K562 (cell line): ENCODE measurements around the gene PPP1R14B. TPM values are rescaled to one million over a fixed set of nuclear protein-coding genes. Genes with fewer than 3 reads are reported as not detected.

Source experiments
- ARHGAP35 ChIP-seq: fragments of 450-650 bp; IDR thresholded peaks from 2 replicates; pipeline ENCODE4 v1.6.1; 2018; ENCODE audit not compliant: partially characterized antibody
- ATF7 ChIP-seq: fragments of 450-650 bp; IDR thresholded peaks from 2 replicates; pipeline ENCODE4 v1.7.1; 2014; ENCODE audit warnings: mild to moderate bottlenecking, moderate library complexity
- BACH1 ChIP-seq: fragments of 200-800 bp; sonication (Bioruptor generic); IDR thresholded peaks from 2 replicates; pipeline ENCODE4 v1.6.1; 2016; ENCODE audit warnings: missing genetic modification characterization, missing compliant biosample characterization
- BRD9 ChIP-seq: fragments of 450-650 bp; IDR thresholded peaks from 2 replicates; pipeline ENCODE4 v1.6.1; 2018; ENCODE audit warnings: low read depth; ENCODE audit not compliant: partially characterized antibody
- CBX1 ChIP-seq: sonication (generic); IDR thresholded peaks from 2 replicates; pipeline ENCODE4 v1.6.1; 2016; ENCODE audit warnings: antibody characterized with exemption, low read depth, mild to moderate bottlenecking
- CHD1 ChIP-seq: fragments of 200-600 bp; sonication (generic); IDR thresholded peaks from one replicate; pipeline ENCODE4 v1.6.1; 2012; ENCODE audit warnings: mild to moderate bottlenecking, moderate library complexity, low read length, inconsistent platforms
- CREB1 ChIP-seq, 2 experiments: sonication (generic) in 1 of 2; formaldehyde crosslinking in 1 of 2; IDR thresholded peaks; 2 replicates each; pipeline versions ENCODE4 v1.6.1 to v1.8.0; 2012 to 2022; ENCODE audit warnings: inconsistent platforms in 1 of 2, mild to moderate bottlenecking in 1 of 2, missing genetic modification reagents in 1 of 2, moderate library complexity in 1 of 2
- ERF ChIP-seq: fragments of 450-650 bp; formaldehyde crosslinking; IDR thresholded peaks from 2 replicates; pipeline ENCODE4 v1.4.0; 2020; ENCODE audit warnings: mild to moderate bottlenecking, mixed read lengths
- GTF2E2 ChIP-seq: fragments of 200-800 bp; sonication (Bioruptor generic); IDR thresholded peaks from 2 replicates; pipeline ENCODE4 v1.6.1; 2016; ENCODE audit warnings: missing genetic modification characterization, missing compliant biosample characterization
- IRF2 ChIP-seq: sonication (generic); formaldehyde crosslinking; IDR thresholded peaks from 2 replicates; pipeline ENCODE4 v1.8.1; 2022; ENCODE audit warnings: mild to moderate bottlenecking, missing genetic modification reagents
- NR2C2 ChIP-seq, 2 experiments: fragments of 200-800 bp in 1 of 2; sonication (Bioruptor generic) in 1 of 2; sonication (generic) in 1 of 2; formaldehyde crosslinking in 1 of 2; IDR thresholded peaks; 2 replicates each; pipeline versions ENCODE4 v1.6.1 to v1.8.0; 2016 to 2022; ENCODE audit warnings: mild to moderate bottlenecking in 1 of 2, missing compliant biosample characterization in 1 of 2, missing genetic modification characterization in 1 of 2, missing genetic modification reagents in 1 of 2
- PRDM10 ChIP-seq: fragments of 450-650 bp; IDR thresholded peaks from 2 replicates; pipeline ENCODE4 v1.6.1; 2018; ENCODE audit not compliant: partially characterized antibody
- RFX1 ChIP-seq: fragments of 450-650 bp; IDR thresholded peaks from 2 replicates; pipeline ENCODE4 v1.6.1; 2016; ENCODE audit warnings: mild to moderate bottlenecking, moderate library complexity
- TAF15 ChIP-seq: fragments of 200-400 bp; formaldehyde crosslinking; IDR thresholded peaks from 2 replicates; pipeline ENCODE4 v1.6.1; 2017; ENCODE audit warnings: mild to moderate bottlenecking, low read depth, low read length, moderate library complexity
- TCF3 ChIP-seq: sonication (generic); formaldehyde crosslinking; IDR thresholded peaks from 2 replicates; pipeline ENCODE4 v1.4.0; 2020; ENCODE audit warnings: mild to moderate bottlenecking, missing genetic modification reagents
- TRIM28 ChIP-seq: fragments of 450-650 bp; IDR thresholded peaks from 2 replicates; pipeline ENCODE4 v1.6.1; 2017
- ZNF124 ChIP-seq: sonication (generic); formaldehyde crosslinking; IDR thresholded peaks from 2 replicates; pipeline ENCODE4 v1.8.1; 2022; ENCODE audit warnings: missing genetic modification reagents
- ZNF274 ChIP-seq: IDR thresholded peaks from 2 replicates; pipeline ENCODE4 v1.6.1; 2011; ENCODE audit warnings: low read depth, mild to moderate bottlenecking, low read length, moderate library complexity, borderline replicate concordance
- ZNF76 ChIP-seq: fragments of 250-450 bp; sonication (Bioruptor Pico); IDR thresholded peaks from 2 replicates; pipeline ENCODE4 v1.4.0; 2020; ENCODE audit warnings: mild to moderate bottlenecking, moderate library complexity, borderline replicate concordance
- ZNF766 ChIP-seq: fragments of 200-800 bp; sonication (Bioruptor generic); conservative IDR thresholded peaks from 2 replicates; pipeline ENCODE4 v1.6.1; 2016; ENCODE audit warnings: missing genetic modification characterization, missing compliant biosample characterization
- polyA plus RNA-seq, 8 experiments: library from polyadenylated mRNA; depleted of rRNA in 4 of 8; stranded (reverse) in 5 of 8; unstranded in 3 of 8; fragments of >200 nt; fragmentation: Nextera tagmentation in 2 of 8; fragmentation: Illumina TruSeq in 1 of 8; extraction: Ambion mirVana in 2 of 8; extraction: Trizol in 1 of 8; gene quantifications; 2 replicates each; pipeline versions ENCODE4 v1.2.1 to v1.2.3, GENCODE V29; 2011 to 2014; ENCODE audit warnings: inconsistent platforms in 1 of 8, missing spikeins in 1 of 8
- total RNA-seq, 7 experiments: library from RNA; depleted of rRNA in 6 of 7; stranded (reverse); fragments of >200 nt in 6 of 7; fragmentation: Illumina TruSeq in 2 of 7; extraction: Trizol in 2 of 7; gene quantifications; 2 replicates each; pipeline versions ENCODE4 v1.2.1 to v1.2.3, GENCODE V29; 2011 to 2021; ENCODE audit warnings: low replicate concordance in 1 of 7
- TF ChIP-seq, protein P1 (sequence below): fragments of 450-650 bp; formaldehyde crosslinking; IDR thresholded peaks from 2 replicates; pipeline ENCODE4 v1.4.0; 2022; ENCODE audit warnings: missing genetic modification characterization
- TF ChIP-seq, protein P2 (sequence below): fragments of 450-650 bp; formaldehyde crosslinking; IDR thresholded peaks from 2 replicates; pipeline ENCODE4 v1.4.0; 2020; ENCODE audit warnings: mild to moderate bottlenecking, moderate library complexity

Gene PPP1R14B
- total and polyA plus RNA-seq, 9 of the 15 experiments (the other 6 are each of a cell fraction or from before 2014, with no cell fraction given), result 7.7 to 566 (median 212) TPM

GRCh38 chr11:64268893-64269539, 22.3 kb upstream of the PPP1R14B start (continued):
- peak; percentile 53; the same call in 1 of the 2 replicates for TF ChIP-seq GTF2E2 (tag)
- TF ChIP-seq ARHGAP35, result no peak
- no peak for TF ChIP-seq NR2C2 (CRISPR knock-in tag; IDR thresholded peaks at IDR 0.05)
- no peak for TF ChIP-seq NR2C2 (tag; IDR thresholded peaks at IDR 0.05)
- peak; percentile 19 for TF ChIP-seq BRD9
- TF ChIP-seq CREB1 (IDR thresholded peaks at IDR 0.05), result no peak
- TF ChIP-seq CREB1 (CRISPR knock-in tag; IDR thresholded peaks at IDR 0.05), result peak; percentile 71; the same call in 1 of the 2 replicates
- no peak for TF ChIP-seq ZNF76 (CRISPR knock-in tag)
- TF ChIP-seq ERF (CRISPR knock-in tag), result no peak; the same call in 1 of the 2 replicates
- TF ChIP-seq, protein P1, sequence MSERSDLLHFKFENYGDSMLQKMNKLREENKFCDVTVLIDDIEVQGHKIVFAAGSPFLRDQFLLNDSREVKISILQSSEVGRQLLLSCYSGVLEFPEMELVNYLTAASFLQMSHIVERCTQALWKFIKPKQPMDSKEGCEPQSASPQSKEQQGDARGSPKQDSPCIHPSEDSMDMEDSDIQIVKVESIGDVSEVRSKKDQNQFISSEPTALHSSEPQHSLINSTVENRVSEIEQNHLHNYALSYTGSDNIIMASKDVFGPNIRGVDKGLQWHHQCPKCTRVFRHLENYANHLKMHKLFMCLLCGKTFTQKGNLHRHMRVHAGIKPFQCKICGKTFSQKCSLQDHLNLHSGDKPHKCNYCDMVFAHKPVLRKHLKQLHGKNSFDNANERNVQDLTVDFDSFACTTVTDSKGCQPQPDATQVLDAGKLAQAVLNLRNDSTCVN (CRISPR knock-in tag), result no peak
- no peak for TF ChIP-seq BACH1 (tag)
- peak; percentile 55 for TF ChIP-seq PRDM10
- TF ChIP-seq CHD1, result no peak
- no peak; the same call in 1 of the 2 replicates for TF ChIP-seq ATF7
- TF ChIP-seq TRIM28, result no peak
- no peak for TF ChIP-seq TCF3 (CRISPR knock-in tag)
- TF ChIP-seq RFX1, result no peak
- no peak for TF ChIP-seq CBX1
- TF ChIP-seq IRF2 (CRISPR knock-in tag), result no peak
- TF ChIP-seq ZNF274, result no peak
- TF ChIP-seq, protein P2, sequence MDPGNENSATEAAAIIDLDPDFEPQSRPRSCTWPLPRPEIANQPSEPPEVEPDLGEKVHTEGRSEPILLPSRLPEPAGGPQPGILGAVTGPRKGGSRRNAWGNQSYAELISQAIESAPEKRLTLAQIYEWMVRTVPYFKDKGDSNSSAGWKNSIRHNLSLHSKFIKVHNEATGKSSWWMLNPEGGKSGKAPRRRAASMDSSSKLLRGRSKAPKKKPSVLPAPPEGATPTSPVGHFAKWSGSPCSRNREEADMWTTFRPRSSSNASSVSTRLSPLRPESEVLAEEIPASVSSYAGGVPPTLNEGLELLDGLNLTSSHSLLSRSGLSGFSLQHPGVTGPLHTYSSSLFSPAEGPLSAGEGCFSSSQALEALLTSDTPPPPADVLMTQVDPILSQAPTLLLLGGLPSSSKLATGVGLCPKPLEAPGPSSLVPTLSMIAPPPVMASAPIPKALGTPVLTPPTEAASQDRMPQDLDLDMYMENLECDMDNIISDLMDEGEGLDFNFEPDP, result no peak
- no peak for TF ChIP-seq ZNF124 (CRISPR knock-in tag)
- no peak for TF ChIP-seq TAF15
- no peak; the same call in 1 of the 2 replicates for TF ChIP-seq ZNF766 (CRISPR knock-in tag)
